CD14-positive monocyte (primary cell): ENCODE data around the gene ACAP3. TPM values are rescaled to one million over a fixed set of nuclear protein-coding genes. Genes with fewer than 3 reads are reported as not detected.

Experiments
- DNase-seq, 3 donors: peaks; one replicate each; pipeline ENCODE4 v3.0.0-alpha.2; 2011 to 2022
- H2AFZ ChIP-seq: 2 replicates; pipeline ENCODE4 v1.6.0; 2012; ENCODE audit warnings: mild to moderate bottlenecking, low read depth, low read length, inconsistent platforms; ENCODE audit not compliant: insufficient read depth, poor library complexity, severe bottlenecking
- H3K27ac ChIP-seq, 2 donors: 1 replicate in 1 of 2; 2 replicates in 1 of 2; pipeline ENCODE4 v1.5.1; 2012 to 2013; ENCODE audit warnings: low read length in 2 of 2, control low read depth in 1 of 2, inconsistent platforms in 1 of 2, low read depth in 1 of 2, mild to moderate bottlenecking in 1 of 2
- H3K27me3 ChIP-seq, 2 donors: one replicate each; pipeline versions ENCODE4 v1.6.0 to v1.6.1; 2011 to 2013; ENCODE audit warnings: low read length in 2 of 2; ENCODE audit not compliant: control insufficient read depth in 2 of 2, insufficient read depth in 2 of 2
- H3K36me3 ChIP-seq, 2 donors: replicated peaks in 1 of 2; 1 replicate in 1 of 2; 2 replicates in 1 of 2; pipeline versions ENCODE4 v1.5.1 to v1.6.1; 2012 to 2013; ENCODE audit warnings: low read length in 2 of 2, control low read depth in 1 of 2, inconsistent platforms in 1 of 2, mild to moderate bottlenecking in 1 of 2; ENCODE audit not compliant: insufficient read depth in 2 of 2, control insufficient read depth in 1 of 2
- H3K4me1 ChIP-seq, 2 donors: 1 replicate in 1 of 2; 2 replicates in 1 of 2; pipeline versions ENCODE4 v1.5.1 to v1.6.1; 2012 to 2013; ENCODE audit warnings: low read length in 2 of 2, control low read depth in 1 of 2, inconsistent platforms in 1 of 2, mild to moderate bottlenecking in 1 of 2, moderate library complexity in 1 of 2; ENCODE audit not compliant: insufficient read depth in 2 of 2, control insufficient read depth in 1 of 2
- H3K4me2 ChIP-seq: replicated peaks from 2 replicates; pipeline ENCODE3; 2012; ENCODE audit warnings: low read length, moderate library complexity, mild to moderate bottlenecking; ENCODE audit not compliant: poor library complexity, severe bottlenecking; ENCODE audit errors: extremely low read depth
- H3K4me3 ChIP-seq, 3 experiments: fragments of 200-600 bp in 1 of 3; sonication (generic) in 1 of 3; replicated peaks in 1 of 3; 1 replicate in 2 of 3; 2 replicates in 1 of 3; pipeline ENCODE4 v1.5.1; 2011 to 2013; ENCODE audit warnings: low read length in 3 of 3, mild to moderate bottlenecking in 3 of 3, control low read depth in 2 of 3, low read depth in 2 of 3, inconsistent platforms in 1 of 3, moderate library complexity in 1 of 3
- H3K79me2 ChIP-seq: 2 replicates; pipeline ENCODE4 v1.6.0; 2012; ENCODE audit warnings: mild to moderate bottlenecking, control low read depth, inconsistent platforms, low read length, moderate library complexity; ENCODE audit not compliant: insufficient read depth
- H3K9ac ChIP-seq: 2 replicates; pipeline ENCODE4 v1.6.0; 2017; ENCODE audit warnings: low read length, mild to moderate bottlenecking; ENCODE audit not compliant: insufficient read depth, poor library complexity, severe bottlenecking
- H3K9me3 ChIP-seq, 2 donors: replicated peaks in 1 of 2; 1 replicate in 1 of 2; 2 replicates in 1 of 2; pipeline versions ENCODE4 v1.5.1 to v1.6.1; 2012 to 2013; ENCODE audit warnings: low read length in 2 of 2, control low read depth in 1 of 2; ENCODE audit not compliant: control insufficient read depth in 1 of 2, insufficient read depth in 1 of 2
- H4K20me1 ChIP-seq: 2 replicates; pipeline ENCODE4 v1.6.0; 2012; ENCODE audit warnings: mild to moderate bottlenecking, low read length, control low read depth, moderate library complexity; ENCODE audit not compliant: insufficient read depth
- H3K27ac Mint-ChIP-seq, 7 donors: one replicate each; pipeline ENCODE4 v1.8.0; 2020; ENCODE audit warnings: mild to moderate bottlenecking in 7 of 7, mixed read lengths in 7 of 7, moderate library complexity in 6 of 7, inconsistent platforms in 2 of 7
- H3K27me3 Mint-ChIP-seq, 3 donors: one replicate each; pipeline ENCODE4 v1.8.0; 2021 to 2022; ENCODE audit warnings: low read depth in 3 of 3, mild to moderate bottlenecking in 3 of 3, mixed read lengths in 3 of 3, moderate library complexity in 3 of 3, inconsistent platforms in 1 of 3
- H3K36me3 Mint-ChIP-seq, 2 donors: one replicate each; pipeline ENCODE4 v1.8.0; 2020; ENCODE audit warnings: mixed read lengths in 2 of 2, inconsistent platforms in 1 of 2, mild to moderate bottlenecking in 1 of 2
- H3K4me1 Mint-ChIP-seq: one replicate; pipeline ENCODE4 v1.8.0; 2020; ENCODE audit warnings: mild to moderate bottlenecking, mixed read lengths
- H3K4me3 Mint-ChIP-seq, 2 donors: one replicate each; pipeline ENCODE4 v1.8.0; 2020; ENCODE audit warnings: mild to moderate bottlenecking in 2 of 2, mixed read lengths in 2 of 2, moderate library complexity in 1 of 2
- H3K9me3 Mint-ChIP-seq, 7 donors: one replicate each; pipeline ENCODE4 v1.8.0; 2020 to 2022; ENCODE audit warnings: mixed read lengths in 7 of 7, mild to moderate bottlenecking in 6 of 7, moderate library complexity in 6 of 7, inconsistent platforms in 2 of 7
- CTCF ChIP-seq: fragments of 200-600 bp; IDR thresholded peaks from one replicate; pipeline ENCODE4 v1.8.0; 2022; ENCODE audit warnings: antibody characterized with exemption, mild to moderate bottlenecking
- WGBS: methylation state at CpG from one replicate; pipeline ENCODE4 v1.1.5; 2013; ENCODE audit warnings: missing lambda C conversion rate; ENCODE audit not compliant: insufficient coverage; 5-methylcytosine and 5-hydroxymethylcytosine counted together
- intact Hi-C, 2 donors: fragments of 100-400 bp; cut with micrococcal nuclease; formaldehyde crosslinking; loops; one replicate each; pipeline versions ENCODE4 v1.15.0 to v1.15.1; 2023
- polyA plus RNA-seq, 3 donors: library from polyadenylated mRNA; depleted of rRNA in 1 of 3; unstranded in 2 of 3; stranded (reverse) in 1 of 3; fragments of 300-500 nt in 2 of 3; fragments of >200 nt in 1 of 3; fragmentation: Illumina TruSeq in 2 of 3; gene quantifications; 1 replicate in 2 of 3; 2 replicates in 1 of 3; pipeline ENCODE4 v1.2.3, GENCODE V29; 2012 to 2021

Gene ACAP3
- polyA plus RNA-seq, 3 donors = 3.5 to 132 (median 4.0) TPM

- peaks cover 58% of the 10 kb centered on the region for H4K20me1 ChIP-seq
- Mint-ChIP-seq H3K36me3 (peaks cover 0 to 14% of the 10 kb centered on the region in 2 donors), H3K4me1 (peaks cover 29% of the 10 kb centered on the region), H3K27me3 (peaks cover 0 to 6% (median 2%) of the 10 kb centered on the region in 3 donors), H3K9me3 (no peaks in the 10 kb centered on the region), H3K4me3 (no peak overlapping the region), H3K27ac (no peak overlapping the region)
- no peak overlapping the region for H3K4me3 ChIP-seq
- H3K27me3 ChIP-seq = no peaks in the 10 kb centered on the region
- H3K79me2 ChIP-seq = peaks cover 46% of the 10 kb centered on the region
- no peak for DNase-seq
- no peak for TF ChIP-seq CTCF
- intact Hi-C loops = no loop called here
- peaks cover 0 to 4% of the 10 kb centered on the region in 2 donors for H3K36me3 ChIP-seq
- H3K9ac ChIP-seq = no peak overlapping the region
- H3K4me2 ChIP-seq = no peak overlapping the region
- no peak overlapping the region for H3K27ac ChIP-seq
- no peak overlapping the region for H2AFZ ChIP-seq
- WGBS = 88% methylated on average over 25 of the region's 31 CpGs
- H3K9me3 ChIP-seq = no peaks in the 10 kb centered on the region
- peaks cover 32 to 42% of the 10 kb centered on the region in 2 donors for H3K4me1 ChIP-seq
Observed at GRCh38 chr1:1302951-1303509, 4.7 kb downstream of the ACAP3 start.

- 95% methylated on average over 5 of the region's 9 CpGs for WGBS
- Mint-ChIP-seq H3K4me1 (peaks cover 27% of the 10 kb centered on the region), H3K4me3 (no peak overlapping the region), H3K9me3 (no peaks in the 10 kb centered on the region), H3K27ac (no peak overlapping the region), H3K27me3 (peaks cover 0 to 6% (median 2%) of the 10 kb centered on the region in 3 donors), H3K36me3 (peaks cover 0 to 15% of the 10 kb centered on the region in 2 donors)
- Histone ChIP-seq H3K4me3 (no peak overlapping the region), H3K4me1 (peaks cover 29 to 39% of the 10 kb centered on the region in 2 donors), H3K9ac (no peak overlapping the region), H3K9me3 (no peaks in the 10 kb centered on the region), H2AFZ (no peak overlapping the region), H3K79me2 (peaks cover 42% of the 10 kb centered on the region), H3K36me3 (peaks cover 6 to 9% of the 10 kb centered on the region in 2 donors), H3K4me2 (no peak overlapping the region), H3K27ac (no peak overlapping the region), H3K27me3 (no peaks in the 10 kb centered on the region), H4K20me1 (peaks cover 55% of the 10 kb centered on the region)
- TF ChIP-seq CTCF = peak; percentile 53
- intact Hi-C loops = no loop called here
- no peak for DNase-seq
Observed at GRCh38 chr1:1302006-1302430, 5.7 kb downstream of the ACAP3 start.
